ENCODE data around the gene HTR1A.

Gene HTR1A

GRCh38 chr5:63962279-63962678, at the start of gene HTR1A:
Gene HTR1A, minus strand, starts transcription at chr5:63962445. Its CDS starts 726 bp downstream, at chr5:63961719.
- DNase-seq: no peak

- no peak for DNase-seq
Observed at GRCh38 chr5:64003966-64004365, 41.7 kb upstream of the HTR1A start.

- DNase-seq: no peak
Observed at GRCh38 chr5:64000096-64000495, 37.9 kb upstream of the HTR1A start.

DNA sequence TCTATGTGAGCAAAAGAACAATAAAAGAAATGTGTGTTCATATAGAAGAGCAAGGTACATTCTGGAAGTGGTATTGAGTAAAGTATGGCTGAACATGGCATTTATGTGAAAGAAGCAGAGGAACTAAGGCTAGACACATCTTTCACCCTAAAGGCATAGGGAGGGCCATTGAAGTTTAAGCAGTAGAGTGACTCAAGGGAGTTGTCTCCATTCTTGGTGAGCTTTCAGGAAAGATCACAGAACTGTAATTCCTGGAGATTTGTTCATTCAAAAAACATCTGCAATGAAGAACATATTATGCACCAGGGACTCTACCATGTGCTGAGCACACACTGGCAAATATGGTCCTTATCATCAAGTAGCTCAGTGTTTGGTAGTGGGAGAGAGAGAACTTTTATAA, 24.8 kb upstream of the HTR1A start:
- DNase-seq: no peak

GRCh38 chr5:63981864-63982263, 19.6 kb upstream of the HTR1A start:
- no peak for DNase-seq

DNA sequence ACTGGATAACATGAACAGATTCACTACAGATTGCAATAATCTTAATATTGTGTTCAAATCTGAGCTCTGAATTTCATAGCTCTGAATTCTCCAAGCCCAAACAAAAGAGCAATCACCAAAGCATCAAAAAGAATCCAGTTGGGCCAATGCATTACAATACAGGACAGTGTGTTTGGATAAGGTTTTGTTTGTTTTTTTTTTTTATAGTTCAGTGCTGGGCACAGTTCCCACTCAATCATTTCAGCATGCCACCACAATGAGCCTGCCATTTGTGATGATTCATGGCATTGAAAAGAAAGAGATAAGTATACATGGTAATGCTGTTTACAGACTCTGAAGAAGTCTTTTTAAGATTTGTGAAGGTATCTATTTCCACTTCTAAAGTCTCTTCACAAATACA, 1.7 kb upstream of the HTR1A start:
- no peak for DNase-seq

- peak; percentile 33 for DNase-seq
Observed at GRCh38 chr5:63963080-63963735, 963 bp upstream of the HTR1A start.

- DNase-seq: no peak
Observed at GRCh38 chr5:63961598-63962161, 565 bp downstream of the HTR1A start.

- no peak for DNase-seq
Observed at GRCh38 chr5:63961125-63961597, 1.1 kb downstream of the HTR1A start.

DNA sequence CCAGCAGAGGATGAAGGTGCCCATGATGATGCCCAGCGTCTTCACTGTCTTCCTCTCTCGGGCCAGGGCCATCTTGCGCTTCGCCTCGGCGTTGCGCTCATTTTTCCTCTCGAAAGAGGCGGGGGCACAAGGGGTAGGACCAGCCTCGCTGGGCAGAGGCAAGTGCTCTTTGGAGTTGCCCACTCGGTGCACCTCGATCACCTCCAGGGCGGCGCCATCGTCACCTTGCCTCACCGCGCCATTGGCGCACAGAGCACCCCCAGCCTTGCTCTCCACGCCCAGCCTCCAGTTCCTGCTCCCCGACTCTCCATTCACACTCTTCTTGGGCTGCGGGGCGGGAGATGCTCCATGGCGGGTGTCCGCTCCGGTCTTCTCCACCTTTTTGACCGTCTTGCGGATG, 1.6 kb downstream of the HTR1A start:
- no peak for DNase-seq

GRCh38 chr5:63959177-63959982, 2.9 kb downstream of the HTR1A start:
- DNase-seq: peak; percentile 38

DNA sequence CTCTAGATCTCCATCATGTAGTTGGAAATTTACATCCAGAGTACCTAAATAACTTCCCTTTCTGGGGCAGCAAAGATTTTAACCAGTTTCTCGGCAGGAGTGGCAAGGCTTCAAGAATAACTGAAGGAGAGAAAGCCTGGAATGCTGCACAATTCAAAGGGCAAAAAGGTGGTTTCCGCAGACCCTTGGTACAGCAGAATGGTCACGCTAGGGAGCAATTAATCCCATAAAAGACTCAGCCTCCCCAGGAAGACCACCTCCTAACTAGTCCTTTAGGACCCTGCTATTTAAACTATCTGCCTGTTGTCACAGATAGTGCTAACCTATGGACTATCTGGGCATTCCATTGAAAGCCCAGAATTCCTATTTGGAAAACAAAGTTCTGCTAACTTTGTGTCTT, 3.6 kb downstream of the HTR1A start:
- DNase-seq: no peak

DNA sequence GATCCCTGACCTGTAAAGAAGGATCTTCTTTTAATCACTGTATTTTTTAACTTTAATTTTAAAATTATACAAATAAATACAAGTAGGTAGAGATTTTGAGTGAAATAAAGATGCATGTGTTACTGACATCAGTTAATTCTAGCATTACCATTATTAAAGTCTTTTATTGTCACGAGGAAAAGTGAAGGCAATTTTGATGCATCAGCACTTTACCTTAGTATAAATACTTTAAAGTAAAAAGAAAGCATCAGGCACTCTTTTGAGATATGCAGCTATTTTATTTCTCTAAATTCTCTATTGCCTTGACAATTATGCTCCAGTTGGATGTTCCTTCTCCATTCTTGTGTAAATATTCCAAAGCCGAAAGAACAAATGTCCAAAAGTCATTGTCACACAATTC, 4.6 kb downstream of the HTR1A start:
- no peak for DNase-seq

- no peak for DNase-seq
Observed at GRCh38 chr5:63953217-63953616, 9.0 kb downstream of the HTR1A start.

DNA sequence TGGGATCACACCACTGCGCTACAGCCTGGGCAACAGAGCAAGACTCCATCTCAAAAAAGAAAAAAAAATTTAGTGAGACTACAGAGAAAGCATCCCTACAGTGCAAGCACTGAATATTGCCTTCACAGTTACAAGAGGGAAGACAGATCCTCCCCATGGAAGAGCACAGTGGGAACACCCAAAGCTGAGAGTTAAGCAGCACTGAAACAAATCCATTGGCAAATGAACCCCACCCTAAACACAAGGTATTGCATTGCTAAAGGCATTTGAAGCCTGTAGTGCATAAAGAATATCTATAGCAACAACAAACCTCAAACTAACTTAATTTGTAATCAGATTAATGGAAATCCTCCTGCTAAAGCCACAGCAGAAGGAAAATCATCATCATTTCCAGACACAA, 27.1 kb downstream of the HTR1A start:
- no peak for DNase-seq

DNA sequence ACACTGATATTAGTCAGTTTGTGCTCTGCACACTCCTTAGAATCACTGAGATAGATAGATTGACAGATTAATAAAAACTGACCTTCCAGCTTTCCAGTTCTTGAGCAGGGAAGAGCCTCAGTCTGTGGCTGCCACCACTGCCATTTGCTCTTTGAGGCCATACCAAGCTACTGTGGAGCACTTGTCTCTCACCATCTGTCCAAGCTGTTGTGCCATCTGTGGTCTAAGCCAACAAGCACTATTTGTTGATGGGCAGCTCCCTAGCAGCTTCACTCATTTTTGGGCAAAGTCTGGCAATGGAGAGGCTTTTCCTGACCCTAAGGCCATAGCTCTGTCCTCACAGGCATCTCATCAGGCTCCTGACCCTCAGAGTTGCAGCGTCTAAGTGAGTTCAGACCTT, 30.4 kb downstream of the HTR1A start:
- DNase-seq: no peak

GRCh38 chr5:63928451-63928850, 33.8 kb downstream of the HTR1A start:
- DNase-seq: no peak

DNA sequence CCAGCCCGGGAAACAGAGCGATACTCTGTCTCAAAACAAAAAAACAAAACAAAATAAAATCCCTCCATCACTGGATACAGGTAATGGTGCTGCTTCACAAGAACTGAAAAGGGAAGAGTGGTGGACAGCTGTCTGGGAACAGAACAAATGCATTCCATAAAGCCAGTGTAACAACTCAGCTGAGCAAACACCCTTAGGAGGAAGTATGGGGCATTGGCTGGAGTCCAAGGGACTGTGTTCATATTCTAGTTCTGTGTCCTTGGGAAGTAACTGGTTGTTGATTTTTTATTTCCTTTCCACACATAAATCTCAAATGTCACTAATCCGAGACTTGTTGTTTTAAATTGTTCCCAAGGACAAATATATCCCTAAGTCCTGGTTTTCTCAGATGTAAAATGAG, 38.3 kb downstream of the HTR1A start:
- no peak for DNase-seq

DNA sequence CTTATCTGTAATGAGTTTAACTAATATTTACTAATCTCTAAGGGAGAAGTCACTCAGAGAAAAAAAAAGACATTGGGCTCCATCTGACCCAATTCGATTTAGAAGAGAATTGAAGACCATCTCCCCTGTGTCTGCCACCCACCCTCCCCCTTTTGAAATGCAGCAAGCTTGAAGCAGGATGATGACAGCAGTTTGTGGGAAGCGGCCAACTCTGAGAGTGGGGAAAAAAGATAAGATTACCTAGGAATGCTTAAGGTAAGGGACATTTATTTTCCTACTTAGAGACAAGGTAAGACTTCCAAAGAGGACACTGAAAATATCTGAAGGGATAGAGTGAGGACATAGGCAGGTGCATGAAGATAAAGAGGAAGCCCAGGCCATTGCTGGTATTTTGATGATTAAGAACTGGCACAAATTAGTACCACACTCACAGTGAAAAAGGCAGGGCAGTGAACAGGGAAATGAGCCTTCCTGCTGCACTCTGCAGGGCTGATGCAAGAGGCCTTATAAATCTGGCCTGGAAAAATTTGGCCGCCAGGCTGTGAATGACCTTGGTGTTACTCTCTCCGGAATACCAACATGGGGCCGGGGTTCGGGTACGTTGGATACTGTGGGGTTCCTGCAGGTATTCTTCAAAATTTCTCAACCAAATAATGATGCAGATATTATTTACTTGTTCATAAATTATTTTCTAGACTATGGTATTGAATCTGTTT, 42.3 kb downstream of the HTR1A start:
- DNase-seq: no peak

DNA sequence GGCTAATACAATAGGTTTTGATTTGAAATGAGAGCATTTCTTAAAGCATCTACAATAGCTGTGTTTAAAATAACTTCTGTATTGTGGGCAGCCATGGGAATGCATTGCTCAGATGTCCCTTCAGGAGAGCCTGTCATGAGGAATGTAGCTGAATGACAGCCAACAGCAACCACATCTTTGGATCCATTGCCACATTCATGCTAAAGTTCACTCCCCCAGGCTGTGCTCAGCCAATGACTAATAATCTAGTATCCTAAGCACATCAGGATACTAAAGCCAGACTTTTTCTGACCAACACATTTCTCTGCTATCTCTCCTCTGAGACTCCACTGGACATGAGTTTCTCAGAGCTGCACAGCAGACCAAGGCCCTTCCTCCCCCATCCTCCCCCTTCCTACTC, 45.5 kb downstream of the HTR1A start:
- no peak for DNase-seq

DNA sequence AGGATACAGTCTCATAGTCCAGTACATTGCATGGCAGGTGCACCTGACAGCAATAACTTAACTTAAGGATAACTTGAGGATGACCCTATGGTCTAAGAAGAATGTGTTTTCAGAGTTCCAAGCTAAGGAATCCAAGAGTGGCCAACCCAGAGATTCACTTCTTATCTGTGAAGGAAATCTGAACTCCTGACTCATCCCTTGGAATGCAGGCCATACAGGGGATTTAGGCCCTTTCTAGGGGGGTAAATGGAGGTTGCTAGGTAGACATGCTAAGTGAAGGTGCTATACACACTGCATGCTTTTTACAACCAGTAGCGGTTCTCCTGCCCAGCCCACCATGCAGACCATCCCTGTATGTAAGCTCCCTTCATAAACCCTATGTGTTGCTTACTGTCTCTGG, 50.4 kb downstream of the HTR1A start:
- DNase-seq: no peak

All from left hindlimb (tissue), 1 donor.